GM12878 (cell line): ENCODE results near the gene KLF9. TPM values are rescaled to one million over a fixed set of nuclear protein-coding genes. Genes with fewer than 3 reads are reported as not detected.

Experiments used
- ATAC-seq: fragments of 200-7000 bp; cut with Tn5 transposase; 3 replicates; pipeline ENCODE4 v1.9.1; 2020; ENCODE audit warnings: mild to moderate bottlenecking, moderate library complexity
- BruUV-seq: library from RNA; stranded (reverse); fragments of 400-500 nt; replicated peaks from 2 replicates; lab custom pipeline; 2021; lab: Mats Ljungman, UMichigan
- CTCF ChIA-PET: fragments of 300-600 bp; sonication (Branson Sonifier 250); formaldehyde crosslinking; extraction: SDS; loops from one replicate; lab custom pipeline; 2021; ENCODE audit warnings: inconsistent platforms; lab: Yijun Ruan, JAX
- POLR2A ChIA-PET: fragments of 350-600 bp; formaldehyde crosslinking; extraction: SDS; loops from one replicate; lab custom pipeline; 2021; ENCODE audit warnings: inconsistent platforms; lab: Charles Lee
- RAD21 ChIA-PET: fragments of 300-600 bp; sonication (Branson Sonifier 250); formaldehyde crosslinking; loops from one replicate; lab custom pipeline; 2023; ENCODE audit warnings: antibody characterized with exemption; ENCODE audit not compliant: unreplicated experiment; lab: Charles Lee
- SMC1A ChIA-PET: fragments of 300-600 bp; sonication (Branson Sonifier 250); formaldehyde crosslinking; loops from one replicate; lab custom pipeline; 2023; ENCODE audit not compliant: unreplicated experiment, uncharacterized antibody; lab: Charles Lee
- DNase-seq: peaks from one replicate; pipeline ENCODE4 v3.0.0-alpha.2; 2011; ENCODE audit warnings: low read depth, low spot score
- FAIRE-seq: peaks from 3 replicates; lab custom pipeline; 2011; peaks lifted over from hg19 to GRCh38; lab: Jason Lieb, UNC
- H2AFZ ChIP-seq: 2 replicates; pipeline ENCODE4 v1.6.0; 2011; ENCODE audit warnings: low read depth, low read length, control low read depth; ENCODE audit not compliant: control insufficient read depth
- H3K27ac ChIP-seq: 2 replicates; pipeline ENCODE4 v1.5.1; 2011; ENCODE audit warnings: control low read depth; ENCODE audit not compliant: control insufficient read depth, insufficient read depth
- H3K27me3 ChIP-seq, 2 experiments: replicated peaks in 1 of 2; 2 replicates each; pipeline versions ENCODE4 v1.6.0 to v1.6.1; 2011; ENCODE audit warnings: low read length in 1 of 2; ENCODE audit not compliant: control insufficient read depth in 2 of 2, insufficient read depth in 2 of 2
- H3K36me3 ChIP-seq, 2 experiments: 2 replicates each; pipeline ENCODE4 v1.5.1; 2011; ENCODE audit warnings: low read length in 1 of 2; ENCODE audit not compliant: control insufficient read depth in 2 of 2, insufficient read depth in 2 of 2
- H3K4me1 ChIP-seq: 2 replicates; pipeline ENCODE4 v1.6.1; 2011; ENCODE audit warnings: mild to moderate bottlenecking, low read length, moderate library complexity, mixed read lengths; ENCODE audit not compliant: control insufficient read depth, insufficient read depth
- H3K4me2 ChIP-seq: 2 replicates; pipeline ENCODE4 v1.6.0; 2011; ENCODE audit warnings: control low read depth; ENCODE audit not compliant: control insufficient read depth, insufficient read depth
- H3K4me3 ChIP-seq: fragments of 200-600 bp; sonication (generic); 2 replicates; pipeline ENCODE4 v1.5.1; 2016
- H3K79me2 ChIP-seq: 2 replicates; pipeline ENCODE4 v1.6.0; 2011; ENCODE audit warnings: low read length; ENCODE audit not compliant: control insufficient read depth, insufficient read depth
- H3K9ac ChIP-seq: 2 replicates; pipeline ENCODE4 v1.8.0; 2011; ENCODE audit warnings: low read length, control low read depth, mixed read lengths; ENCODE audit not compliant: control insufficient read depth, insufficient read depth
- H3K9me3 ChIP-seq: replicated peaks from 3 replicates; pipeline ENCODE4 v1.5.1; 2011; ENCODE audit warnings: mild to moderate bottlenecking, low read length; ENCODE audit not compliant: control insufficient read depth, insufficient read depth
- H4K20me1 ChIP-seq: 2 replicates; pipeline ENCODE4 v1.6.0; 2011; ENCODE audit not compliant: control insufficient read depth, insufficient read depth
- RAD51 ChIP-seq: fragments of 450-650 bp; IDR thresholded peaks from 2 replicates; pipeline ENCODE4 v1.6.1; 2016; ENCODE audit warnings: moderate library complexity, mild to moderate bottlenecking, inconsistent platforms
- REST ChIP-seq: IDR thresholded peaks from 2 replicates; pipeline ENCODE4 v1.6.1; 2012; ENCODE audit warnings: mild to moderate bottlenecking, low read depth, low read length
- STAT1 ChIP-seq: fragments of 450-650 bp; conservative IDR thresholded peaks from 2 replicates; pipeline ENCODE4 v1.6.1; 2014; ENCODE audit warnings: antibody characterized with exemption, mild to moderate bottlenecking
- WGBS: methylation state at CpG from one replicate; pipeline ENCODE4 v1.1.6; 2016; ENCODE audit warnings: low lambda C conversion rate; ENCODE audit not compliant: insufficient replicate concordance, insufficient coverage; ENCODE audit errors: missing lambda C conversion rate; 5-methylcytosine and 5-hydroxymethylcytosine counted together
- in situ Hi-C: fragments of 300-500 bp; cut with MboI; formaldehyde crosslinking; loops from 9 replicates; pipeline ENCODE4 v1.14.3; 2018; ENCODE audit warnings: mixed read lengths
- intact Hi-C: fragments of 100-400 bp; cut with micrococcal nuclease; formaldehyde crosslinking; loops from one replicate; pipeline ENCODE4 v1.14.2; 2022; ENCODE audit not compliant: unreplicated experiment
- polyA plus RNA-seq, 11 experiments: library from polyadenylated mRNA; depleted of rRNA in 4 of 11; unstranded in 6 of 11; stranded (reverse) in 5 of 11; fragments of >200 nt; fragmentation: Nextera tagmentation in 4 of 11; fragmentation: Illumina TruSeq in 1 of 11; extraction: Ambion mirVana in 4 of 11; extraction: Trizol in 1 of 11; gene quantifications; 1 replicate in 1 of 11; 2 replicates in 10 of 11; pipeline versions ENCODE4 v1.2.1 to v1.2.3, GENCODE V29; 2011 to 2016; ENCODE audit warnings: inconsistent platforms in 2 of 11, missing spikeins in 2 of 11, low read depth in 1 of 11
- total RNA-seq, 4 experiments: library from RNA; depleted of rRNA in 3 of 4; stranded (reverse); fragments of >200 nt in 3 of 4; fragmentation: Illumina TruSeq in 1 of 4; extraction: Trizol in 1 of 4; gene quantifications; 2 replicates each; pipeline versions ENCODE4 v1.2.1 to v1.2.3, GENCODE V29; 2013 to 2021

The KLF9 gene
- total and polyA plus RNA-seq, 10 of the 15 experiments (the other 5 are each of a cell fraction or from before 2014, with no cell fraction given), result 0.09 to 0.96 (median 0.83) TPM

DNA sequence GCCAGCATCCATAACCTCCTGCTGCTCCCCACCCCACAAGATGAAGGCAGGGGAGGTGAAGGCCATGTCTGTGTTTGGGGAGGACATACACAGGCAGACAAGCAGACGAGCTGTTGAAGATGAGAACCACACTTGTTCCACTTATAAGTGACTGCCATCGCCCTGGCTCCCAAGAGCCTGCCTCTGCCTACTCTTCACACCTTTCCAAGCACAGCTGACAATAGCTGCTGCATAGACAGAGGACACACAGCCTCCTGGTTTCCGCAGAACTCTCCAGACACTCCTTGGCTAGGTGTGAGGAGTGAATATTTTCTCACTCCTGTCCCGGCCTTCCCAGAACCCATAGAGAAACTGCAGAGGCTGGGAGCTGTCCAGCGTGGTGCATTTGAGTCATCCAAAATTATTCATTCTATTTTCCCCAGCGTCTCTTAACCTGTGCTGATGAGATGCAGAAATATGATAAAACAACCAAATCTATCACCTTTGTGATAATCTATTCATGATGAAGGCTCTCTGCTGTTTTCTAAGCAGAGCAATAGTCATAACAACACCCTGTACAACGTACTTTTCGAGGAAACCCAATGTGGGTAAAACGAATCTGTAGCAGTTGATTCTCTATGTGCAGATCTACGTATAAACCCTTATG lies 24.7 kb downstream of the KLF9 start:
- Histone ChIP-seq H3K79me2 (no peaks in the 10 kb centered on the region), H3K4me3 (no peak overlapping the region), H3K4me2 (no peak overlapping the region)
- TF ChIP-seq REST (peak; percentile 62; the same call in 1 of the 2 replicates), RAD51 (no peak), STAT1 (no peak)
- TF ChIP-seq, all 136 proteins: peak for 1
- no peak for FAIRE-seq
- no peak for DNase-seq
- RAD21 ChIA-PET, result no interaction called here
- WGBS, result 51% methylated on average over 10 of the region's 10 CpGs
- intact Hi-C loops, result no loop called here
- SMC1A ChIA-PET, result interaction anchor here (0.5 to 1.6 kb wide), 7 partner anchors 15 to 213 kb away, joined by 3 to 6 read pairs (median 3); no protein-coding TSS in a partner anchor
- no peak overlapping the region for H3K27ac ChIP-seq
- no TSS peak for BruUV-seq
- H3K27me3 ChIP-seq, result no peaks in the 10 kb centered on the region
- in situ Hi-C loops, result no loop called here
- H4K20me1 ChIP-seq, result no peaks in the 10 kb centered on the region
- no peaks in the 10 kb centered on the region for H3K4me1 ChIP-seq
- no peak overlapping the region for H3K9ac ChIP-seq
- H2AFZ ChIP-seq, result no peak overlapping the region
- ATAC-seq, result no peak
- POLR2A ChIA-PET, result interaction anchor here (0.5 kb wide), 1 partner anchor 22 kb away, joined by 3 read pairs; no protein-coding TSS in a partner anchor
- no peaks in the 10 kb centered on the region for H3K36me3 ChIP-seq
- CTCF ChIA-PET, result interaction anchor here (1.5 to 2.0 kb wide), 2 partner anchors 13 to 38 kb away, joined by 4 to 6 read pairs; no protein-coding TSS in a partner anchor
- no peaks in the 10 kb centered on the region for H3K9me3 ChIP-seq
